IPS-18c (cell line): ENCODE data around the gene NFATC1.
"Not testable (repeated sequence)": the region's sequence is repeated elsewhere in the genome, so short reads cannot be mapped to it uniquely, and the experiment has no call there.

Source experiments
- H3K4me3 ChIP-seq: 2 replicates; pipeline ENCODE4 v1.7.0; 2013; ENCODE audit warnings: low read depth, mild to moderate bottlenecking, low read length, moderate library complexity; ENCODE audit not compliant: insufficient read depth
- H3K9me3 ChIP-seq: one replicate; pipeline ENCODE4 v1.6.1; 2013; ENCODE audit warnings: mild to moderate bottlenecking, low read length, moderate library complexity; ENCODE audit not compliant: control insufficient read depth, insufficient read depth

NFATC1 gene

GRCh38 chr18:79372461-79372860, 23.3 kb upstream of the NFATC1 start:
- no peak overlapping the region for H3K4me3 ChIP-seq
- H3K9me3 ChIP-seq = no peaks in the 10 kb centered on the region

- Histone ChIP-seq H3K9me3 (no peaks in the 10 kb centered on the region), H3K4me3 (no peak overlapping the region)
Observed at GRCh38 chr18:79372991-79373390, 22.7 kb upstream of the NFATC1 start.

GRCh38 chr18:79373736-79374135, 22.0 kb upstream of the NFATC1 start:
- Histone ChIP-seq H3K9me3 (no peaks in the 10 kb centered on the region), H3K4me3 (no peak overlapping the region)

- Histone ChIP-seq H3K9me3 (no peaks in the 10 kb centered on the region), H3K4me3 (no peak overlapping the region)
Observed at GRCh38 chr18:79374408-79375171, 21.1 kb upstream of the NFATC1 start.

GRCh38 chr18:79375441-79376154, 20.1 kb upstream of the NFATC1 start:
- H3K9me3 ChIP-seq = no peaks in the 10 kb centered on the region
- no peak overlapping the region for H3K4me3 ChIP-seq

GRCh38 chr18:79376661-79377060, 19.1 kb upstream of the NFATC1 start:
- H3K9me3 ChIP-seq, H3K4me3 ChIP-seq: not testable (repeated sequence)

GRCh38 chr18:79377187-79377891, 18.4 kb upstream of the NFATC1 start:
- Histone ChIP-seq H3K4me3 (no peak overlapping the region), H3K9me3 (no peaks in the 10 kb centered on the region)

GRCh38 chr18:79378536-79379250, 17.0 kb upstream of the NFATC1 start:
- Histone ChIP-seq H3K9me3 (no peaks in the 10 kb centered on the region), H3K4me3 (peak overlapping the region; percentile 20; the same call in 1 of the 2 replicates)

- Histone ChIP-seq H3K9me3 (no peaks in the 10 kb centered on the region), H3K4me3 (no peak overlapping the region)
Observed at GRCh38 chr18:79379251-79379905, 16.4 kb upstream of the NFATC1 start.

- Histone ChIP-seq H3K9me3 (no peaks in the 10 kb centered on the region), H3K4me3 (no peak overlapping the region)
Observed at GRCh38 chr18:79379931-79380815, 15.6 kb upstream of the NFATC1 start.

GRCh38 chr18:79380816-79381806, 14.6 kb upstream of the NFATC1 start:
- H3K4me3 ChIP-seq = no peak overlapping the region
- H3K9me3 ChIP-seq = no peaks in the 10 kb centered on the region

GRCh38 chr18:79381811-79382311, 13.9 kb upstream of the NFATC1 start:
- Histone ChIP-seq H3K9me3 (no peaks in the 10 kb centered on the region), H3K4me3 (no peak overlapping the region)

- H3K4me3 ChIP-seq = no peak overlapping the region
- H3K9me3 ChIP-seq = no peaks in the 10 kb centered on the region
Observed at GRCh38 chr18:79382681-79383387, 12.9 kb upstream of the NFATC1 start.

- Histone ChIP-seq H3K4me3 (no peak overlapping the region), H3K9me3 (no peaks in the 10 kb centered on the region)
Observed at GRCh38 chr18:79383388-79384056, 12.2 kb upstream of the NFATC1 start.
